ENCODE results near the gene PARVB.

GRCh38 chr22:44037519-44038375 is 13.6 kb downstream of the PARVB start:
- TF ChIP-seq CTCF (optimal IDR thresholded peaks at IDR 0.05 in 1 of 3, IDR thresholded peaks at IDR 0.05 in 1 of 3, conservative IDR thresholded peaks at IDR 0.05 in 1 of 3; ENCODE audit: extremely low read depth in 1 of 3, insufficient read depth in 2 of 3, low read length in 3 of 3) (peak in 1 of 3 experiments; percentile 4), EZH2 (IDR thresholded peaks at IDR 0.05; ENCODE audit: low read length) (no peak)
